A673 (cell line): ENCODE results near the gene CLEC16A. TPM values are rescaled to one million over a fixed set of nuclear protein-coding genes. Genes with fewer than 3 reads are reported as not detected.

Experiments
- BruUV-seq: library from RNA; stranded (reverse); fragments of 400-500 nt; replicated peaks from 2 replicates; lab custom pipeline; 2021; lab: Mats Ljungman, UMichigan
- CTCF ChIA-PET: fragments of 300-600 bp; sonication (Branson Sonifier 250); formaldehyde crosslinking; loops from one replicate; lab custom pipeline; 2022; ENCODE audit warnings: antibody characterized with exemption; lab: Charles Lee
- POLR2A ChIA-PET: fragments of 300-600 bp; sonication (Branson Sonifier 250); formaldehyde crosslinking; loops from one replicate; lab custom pipeline; 2022; ENCODE audit warnings: antibody characterized with exemption; ENCODE audit not compliant: low non-redundant PET; lab: Charles Lee
- DNase-seq: peaks from one replicate; pipeline ENCODE4 v3.0.0-alpha.2; 2015; ENCODE audit warnings: low spot score
- H3K27ac ChIP-seq: fragments of 200-600 bp; sonication (generic); 2 replicates; pipeline ENCODE4 v1.5.1; 2016; ENCODE audit warnings: mixed run types, low read depth, mild to moderate bottlenecking, mixed read lengths, antibody characterized with exemption, low read length; ENCODE audit not compliant: poor library complexity, severe bottlenecking
- H3K27me3 ChIP-seq: fragments of 200-600 bp; sonication (generic); replicated peaks from 2 replicates; pipeline ENCODE4 v1.6.1; 2017; ENCODE audit warnings: mixed run types, low read depth, mild to moderate bottlenecking, mixed read lengths, antibody characterized with exemption, low read length; ENCODE audit not compliant: insufficient read depth, poor library complexity
- H3K36me3 ChIP-seq: fragments of 200-600 bp; sonication (generic); 2 replicates; pipeline ENCODE4 v1.6.1; 2016; ENCODE audit warnings: mixed run types, mild to moderate bottlenecking, mixed read lengths, antibody characterized with exemption, low read length; ENCODE audit not compliant: insufficient read depth, poor library complexity, severe bottlenecking
- H3K4me1 ChIP-seq: fragments of 200-600 bp; sonication (generic); 2 replicates; pipeline ENCODE4 v1.6.1; 2017; ENCODE audit warnings: mixed run types, mild to moderate bottlenecking, mixed read lengths, antibody characterized with exemption, low read length; ENCODE audit not compliant: insufficient read depth, poor library complexity, severe bottlenecking
- H3K4me3 ChIP-seq: fragments of 200-600 bp; sonication (generic); 2 replicates; pipeline ENCODE4 v1.5.1; 2016; ENCODE audit warnings: low read depth, mixed run types, mild to moderate bottlenecking, mixed read lengths, low read length; ENCODE audit not compliant: poor library complexity, severe bottlenecking
- H3K9me3 ChIP-seq: fragments of 200-600 bp; sonication (generic); 2 replicates; pipeline ENCODE4 v1.6.1; 2016; ENCODE audit warnings: mixed run types, low read depth, mild to moderate bottlenecking, mixed read lengths, antibody characterized with exemption, low read length; ENCODE audit not compliant: poor library complexity, severe bottlenecking
- EZH2 ChIP-seq: fragments of 200-600 bp; sonication (generic); IDR thresholded peaks from 2 replicates; pipeline ENCODE4 v1.6.1; 2017; ENCODE audit warnings: borderline replicate concordance, low read depth, mild to moderate bottlenecking, mixed read lengths, antibody characterized with exemption, low read length; ENCODE audit not compliant: poor library complexity, severe bottlenecking
- intact Hi-C: fragments of 100-400 bp; cut with micrococcal nuclease; formaldehyde crosslinking; loops from one replicate; pipeline ENCODE4 v1.10.0; 2022; ENCODE audit not compliant: unreplicated experiment
- total RNA-seq: library from RNA; stranded (reverse); gene quantifications from 2 replicates; pipeline ENCODE4 v1.2.3, GENCODE V29; 2021
- TF ChIP-seq, protein P1 (sequence below): fragments of 300-800, 200-600 bp; sonication (generic); conservative IDR thresholded peaks from 2 replicates; pipeline ENCODE4 v1.5.1; 2017; ENCODE audit warnings: low read depth, mild to moderate bottlenecking, antibody characterized with exemption, low read length, moderate library complexity, mixed read lengths

The CLEC16A gene
- total RNA-seq, 1 experiment from 2014 or later: 23.4 TPM

GRCh38 chr16:11004351-11004750 is 60.0 kb downstream of the CLEC16A start:
- H3K4me1 ChIP-seq: no peaks in the 10 kb centered on the region
- intact Hi-C loops: no loop called here
- H3K27ac ChIP-seq: no peak overlapping the region
- no peaks in the 10 kb centered on the region for H3K9me3 ChIP-seq
- ChIA-PET POLR2A (no interaction called here), CTCF (no interaction called here)
- H3K36me3 ChIP-seq: no peaks in the 10 kb centered on the region
- DNase-seq: no peak
- TF ChIP-seq, protein P1, sequence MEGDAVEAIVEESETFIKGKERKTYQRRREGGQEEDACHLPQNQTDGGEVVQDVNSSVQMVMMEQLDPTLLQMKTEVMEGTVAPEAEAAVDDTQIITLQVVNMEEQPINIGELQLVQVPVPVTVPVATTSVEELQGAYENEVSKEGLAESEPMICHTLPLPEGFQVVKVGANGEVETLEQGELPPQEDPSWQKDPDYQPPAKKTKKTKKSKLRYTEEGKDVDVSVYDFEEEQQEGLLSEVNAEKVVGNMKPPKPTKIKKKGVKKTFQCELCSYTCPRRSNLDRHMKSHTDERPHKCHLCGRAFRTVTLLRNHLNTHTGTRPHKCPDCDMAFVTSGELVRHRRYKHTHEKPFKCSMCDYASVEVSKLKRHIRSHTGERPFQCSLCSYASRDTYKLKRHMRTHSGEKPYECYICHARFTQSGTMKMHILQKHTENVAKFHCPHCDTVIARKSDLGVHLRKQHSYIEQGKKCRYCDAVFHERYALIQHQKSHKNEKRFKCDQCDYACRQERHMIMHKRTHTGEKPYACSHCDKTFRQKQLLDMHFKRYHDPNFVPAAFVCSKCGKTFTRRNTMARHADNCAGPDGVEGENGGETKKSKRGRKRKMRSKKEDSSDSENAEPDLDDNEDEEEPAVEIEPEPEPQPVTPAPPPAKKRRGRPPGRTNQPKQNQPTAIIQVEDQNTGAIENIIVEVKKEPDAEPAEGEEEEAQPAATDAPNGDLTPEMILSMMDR: no peak
- TF ChIP-seq EZH2: no peak
- H3K27me3 ChIP-seq: no peaks in the 10 kb centered on the region
- no peak overlapping the region for H3K4me3 ChIP-seq
- BruUV-seq: no TSS peak

DNA sequence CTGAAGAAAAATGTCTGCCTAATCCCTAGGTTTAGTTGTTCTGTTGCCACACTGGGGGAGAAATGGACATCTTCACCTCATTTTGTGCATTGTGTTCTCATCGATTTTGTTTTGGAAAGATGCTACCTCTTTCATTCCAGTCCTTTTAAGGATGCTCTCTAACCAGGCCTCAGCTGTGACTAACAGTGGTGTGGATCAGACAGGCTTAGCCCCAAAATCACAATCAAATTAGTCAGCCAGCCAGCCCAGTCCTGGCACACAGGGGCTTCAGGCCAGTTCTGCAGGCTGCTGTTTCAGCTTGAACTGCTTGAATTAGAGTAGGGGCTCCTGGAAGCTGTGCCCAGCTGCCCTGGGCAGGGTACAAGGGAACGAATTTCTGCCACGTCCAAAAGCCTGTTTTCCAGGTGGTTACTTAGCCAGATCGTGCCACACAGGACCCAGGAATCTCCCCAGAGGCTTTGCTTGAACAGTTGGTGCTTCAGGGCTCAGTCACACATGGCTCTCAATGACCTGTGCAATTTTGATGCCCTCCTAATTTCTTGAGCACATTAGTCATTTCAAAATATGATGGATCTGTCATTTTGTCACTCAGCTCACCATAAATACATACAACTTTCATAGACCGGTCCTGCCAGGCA is 60.7 kb downstream of the CLEC16A start:
- intact Hi-C loops: no loop called here
- TF ChIP-seq, protein P1: no peak
- no peak for TF ChIP-seq EZH2
- Histone ChIP-seq H3K4me3 (no peak overlapping the region), H3K27ac (no peak overlapping the region), H3K36me3 (no peaks in the 10 kb centered on the region), H3K27me3 (no peaks in the 10 kb centered on the region), H3K9me3 (no peaks in the 10 kb centered on the region), H3K4me1 (no peaks in the 10 kb centered on the region)
- POLR2A ChIA-PET: no interaction called here
- CTCF ChIA-PET: no interaction called here
- DNase-seq: no peak
- no TSS peak for BruUV-seq

- H3K27me3 ChIP-seq: no peaks in the 10 kb centered on the region
- no peak overlapping the region for H3K4me3 ChIP-seq
- ChIA-PET POLR2A (no interaction called here), CTCF (no interaction called here)
- H3K36me3 ChIP-seq: no peaks in the 10 kb centered on the region
- intact Hi-C loops: no loop called here
- H3K9me3 ChIP-seq: no peaks in the 10 kb centered on the region
- DNase-seq: no peak
- BruUV-seq: no TSS peak
- H3K4me1 ChIP-seq: no peaks in the 10 kb centered on the region
- H3K27ac ChIP-seq: no peak overlapping the region
- TF ChIP-seq, protein P1: no peak
- no peak for TF ChIP-seq EZH2
Observed at GRCh38 chr16:11005611-11005975, 61.2 kb downstream of the CLEC16A start.
